ENCODE measurements around the gene KDM3A. TPM values are rescaled to one million over a fixed set of nuclear protein-coding genes. Genes with fewer than 3 reads are reported as not detected.

Gene KDM3A
- polyA plus RNA-seq, 1 of the 3 experiments (the other 2 are of a cell fraction): 13.7 TPM

DNA sequence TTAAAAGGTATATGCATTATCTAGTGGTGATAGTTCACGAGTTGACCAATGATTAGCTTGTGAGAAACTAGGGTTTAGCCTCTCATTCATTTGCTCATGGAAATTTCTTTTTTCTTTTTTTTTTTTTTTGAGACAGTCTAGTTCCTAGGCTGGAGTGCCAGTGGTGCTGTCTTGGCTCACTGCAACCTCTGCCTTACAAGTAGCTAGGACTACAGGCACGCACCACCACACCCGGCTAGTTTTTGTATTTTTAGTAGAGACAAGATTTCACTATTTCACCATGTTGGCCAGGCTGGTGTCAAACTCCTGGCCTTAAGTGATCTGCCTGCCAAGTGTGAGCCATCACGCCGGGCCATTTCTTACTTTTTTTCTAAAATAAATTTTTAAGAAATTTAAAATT is 14.0 kb downstream of the KDM3A start:
- TF ChIP-seq TCF12 (IDR thresholded peaks at IDR 0.05) (no peak), EP300 (IDR thresholded peaks at IDR 0.05; ENCODE audit: borderline replicate concordance in 1 of 2, low read depth in 1 of 2, low read length in 1 of 2) (no peak), NFIC (IDR thresholded peaks at IDR 0.05; ENCODE audit: borderline replicate concordance) (no peak), RAD21 (IDR thresholded peaks at IDR 0.05; ENCODE audit: low read length) (no peak), EZH2phosphoT487 (IDR thresholded peaks at IDR 0.05; ENCODE audit: borderline replicate concordance, low read depth) (no peak), GATA2 (CRISPR knock-in tag; IDR thresholded peaks at IDR 0.05) (no peak), JUND (IDR thresholded peaks at IDR 0.05) (no peak), TAF1 (IDR thresholded peaks at IDR 0.05; ENCODE audit: borderline replicate concordance, low read depth, low read length) (no peak), SIN3A (IDR thresholded peaks at IDR 0.05; ENCODE audit: borderline replicate concordance, low read depth, low read length) (no peak), GABPA (IDR thresholded peaks at IDR 0.05; ENCODE audit: low read depth) (no peak)
- TF ChIP-seq, protein P1, sequence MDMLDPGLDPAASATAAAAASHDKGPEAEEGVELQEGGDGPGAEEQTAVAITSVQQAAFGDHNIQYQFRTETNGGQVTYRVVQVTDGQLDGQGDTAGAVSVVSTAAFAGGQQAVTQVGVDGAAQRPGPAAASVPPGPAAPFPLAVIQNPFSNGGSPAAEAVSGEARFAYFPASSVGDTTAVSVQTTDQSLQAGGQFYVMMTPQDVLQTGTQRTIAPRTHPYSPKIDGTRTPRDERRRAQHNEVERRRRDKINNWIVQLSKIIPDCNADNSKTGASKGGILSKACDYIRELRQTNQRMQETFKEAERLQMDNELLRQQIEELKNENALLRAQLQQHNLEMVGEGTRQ (IDR thresholded peaks at IDR 0.05; ENCODE audit: borderline replicate concordance, low read depth, low read length): no peak
- POLR2A ChIA-PET: no interaction called here
- Histone ChIP-seq H2AFZ (ENCODE audit: low read depth) (no peak overlapping the region), H3K79me2 (ENCODE audit: insufficient read depth) (peaks cover 45% of the 10 kb centered on the region), H3K4me2 (no peak overlapping the region), H3K4me3 (ENCODE audit: low read depth in 2 of 2, low read length in 1 of 2) (no peak overlapping the region), H3K9ac (no peak overlapping the region), H4K20me1 (ENCODE audit: insufficient read depth) (peaks cover 20% of the 10 kb centered on the region), H3K9me3 (no peaks in the 10 kb centered on the region), H3K27ac (ENCODE audit: low read depth in 2 of 2, low read length in 1 of 2) (no peak overlapping the region), H3K36me3 (replicated peaks in 1 of 2; ENCODE audit: control insufficient read depth in 1 of 2, insufficient read depth in 2 of 2, low read length in 1 of 2) (peaks cover 87 to 88% of the 10 kb centered on the region in 2 experiments), H3K4me1 (ENCODE audit: control insufficient read depth in 1 of 2, insufficient read depth in 2 of 2, low read depth in 1 of 2, low read length in 1 of 2) (peaks cover 5 to 9% of the 10 kb centered on the region in 2 experiments), H3F3A (replicated peaks; ENCODE audit: insufficient read depth) (no peaks in the 10 kb centered on the region), H3K27me3 (ENCODE audit: insufficient read depth) (no peaks in the 10 kb centered on the region), H3K9me2 (no peaks in the 10 kb centered on the region)
- 98% methylated on average over 5 of the region's 5 CpGs for WGBS (ENCODE audit: low lambda C conversion rate)
- CTCF ChIA-PET: interaction anchor here (1.5 kb wide), 1 partner anchor 566 kb away, joined by 4 read pairs; the partner anchor contains the start of gene ST3GAL5
- DNase-seq: no peak

DNA sequence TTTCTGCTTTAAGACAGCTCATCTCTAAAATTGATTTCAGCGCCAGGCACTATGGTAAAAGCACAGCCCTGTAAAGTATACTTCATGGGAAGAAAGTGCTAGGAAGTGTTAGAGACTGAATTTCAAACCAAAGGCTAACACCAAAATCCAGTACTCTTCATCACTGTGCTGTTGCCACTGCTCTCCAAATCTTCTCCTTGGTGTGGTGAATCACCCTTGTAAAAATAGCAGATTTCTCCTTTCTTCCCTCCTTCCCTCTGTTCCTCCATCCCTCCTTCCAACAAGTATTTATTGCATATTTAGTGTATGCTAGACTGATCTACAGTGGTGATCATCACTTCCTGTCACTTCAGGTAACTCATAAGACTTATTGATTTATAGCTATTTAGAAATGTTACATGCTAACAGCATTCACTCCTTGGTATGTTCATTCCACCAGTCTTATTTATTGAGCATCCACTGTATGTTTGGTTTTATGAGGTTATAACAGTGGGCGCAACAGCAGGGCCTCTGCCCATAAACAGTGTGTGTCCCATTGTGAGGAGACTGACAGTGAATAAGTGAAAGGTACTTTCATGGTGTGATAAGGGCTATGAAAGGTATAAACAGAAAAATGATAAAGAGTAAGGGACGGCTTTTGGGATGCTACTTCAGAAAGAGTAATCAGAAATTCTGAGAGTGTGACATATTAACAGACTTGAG is 20.0 kb downstream of the KDM3A start:
- H4K20me1 ChIP-seq (ENCODE audit: insufficient read depth): no peaks in the 10 kb centered on the region; the same call in 1 of the 2 replicates
- DNase-seq: no peak
- peaks cover 92 to 93% of the 10 kb centered on the region in 2 experiments for H3K36me3 ChIP-seq (replicated peaks in 1 of 2; ENCODE audit: control insufficient read depth in 1 of 2, insufficient read depth in 2 of 2, low read length in 1 of 2)
- peaks cover 9% of the 10 kb centered on the region; the same call in 1 of the 2 replicates for H3K79me2 ChIP-seq (ENCODE audit: insufficient read depth)
- 96% methylated on average over 3 of the region's 3 CpGs for WGBS (ENCODE audit: low lambda C conversion rate)
- no peak overlapping the region for H3K9ac ChIP-seq
- H3K4me3 ChIP-seq (ENCODE audit: low read depth in 2 of 2, low read length in 1 of 2): no peak overlapping the region
- TF ChIP-seq MXI1 (IDR thresholded peaks at IDR 0.05; ENCODE audit: low read depth, low read length): no peak
- no peak for TF ChIP-seq FOXJ3 (CRISPR knock-in tag; IDR thresholded peaks at IDR 0.05)
- no peak for TF ChIP-seq REST (IDR thresholded peaks at IDR 0.05; ENCODE audit: low read depth, low read length)
- no peak for TF ChIP-seq RXRA (IDR thresholded peaks at IDR 0.05; ENCODE audit: borderline replicate concordance, low read depth)
- no peak for TF ChIP-seq ELF1 (IDR thresholded peaks at IDR 0.05)
- TF ChIP-seq FOSL2 (IDR thresholded peaks at IDR 0.05; ENCODE audit: borderline replicate concordance, low read depth): no peak
- POLR2A ChIA-PET: no interaction called here
- H3K27ac ChIP-seq (ENCODE audit: low read depth in 2 of 2, low read length in 1 of 2): no peak overlapping the region
- H3K9me3 ChIP-seq: no peaks in the 10 kb centered on the region
- H3K4me2 ChIP-seq: no peak overlapping the region
- no peak overlapping the region for H2AFZ ChIP-seq (ENCODE audit: low read depth)
- peaks cover 4% of the 10 kb centered on the region for H3F3A ChIP-seq (replicated peaks; ENCODE audit: insufficient read depth)
- no peaks in the 10 kb centered on the region for H3K9me2 ChIP-seq
- CTCF ChIA-PET: no interaction called here
- no peaks in the 10 kb centered on the region for H3K27me3 ChIP-seq (ENCODE audit: insufficient read depth)
- H3K4me1 ChIP-seq (ENCODE audit: control insufficient read depth in 1 of 2, insufficient read depth in 2 of 2, low read depth in 1 of 2, low read length in 1 of 2): no peaks in the 10 kb centered on the region
